ENCODE results near the gene REV3L.

DNA sequence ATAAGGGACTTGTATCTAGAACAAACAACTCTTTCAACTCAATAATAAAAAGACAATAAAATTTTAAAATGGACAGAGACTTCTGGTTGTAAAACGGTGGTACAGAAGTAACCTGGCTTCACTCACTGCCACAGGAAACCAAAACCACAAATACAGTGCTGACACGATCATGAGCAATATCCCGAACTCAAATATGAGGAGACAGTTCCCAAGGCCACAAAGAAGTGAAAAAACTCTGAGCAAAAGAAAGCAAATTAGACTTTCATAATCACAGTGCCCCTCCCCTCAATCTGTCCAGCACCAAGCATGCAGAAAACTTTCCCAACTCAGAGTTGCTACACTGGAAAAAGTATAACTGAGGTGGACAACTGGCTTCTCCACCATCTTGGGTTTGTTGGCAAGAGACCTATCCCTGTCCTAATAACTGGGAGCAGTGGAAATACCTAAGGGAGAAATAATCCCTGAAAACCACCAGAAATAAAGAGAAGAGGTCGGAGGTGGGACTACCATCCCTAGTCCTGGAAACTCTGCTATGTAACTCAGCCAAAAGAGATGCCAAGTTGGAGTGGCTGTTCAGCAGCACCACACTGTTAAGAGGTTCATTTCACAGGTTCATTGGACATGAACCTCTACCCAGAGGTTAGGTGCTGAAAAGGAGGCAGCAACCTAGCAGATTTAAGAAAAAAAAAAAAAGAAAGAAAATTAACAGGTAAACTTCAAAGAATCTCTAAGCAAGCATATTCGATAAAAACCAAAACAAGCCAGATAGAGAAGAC, 55.5 kb downstream of the REV3L start:
- TF ChIP-seq ZNF343 (CRISPR knock-in tag; IDR thresholded peaks at IDR 0.05): no peak
- no peak for TF ChIP-seq FOXC1 (CRISPR knock-in tag; IDR thresholded peaks at IDR 0.05; ENCODE audit: borderline replicate concordance)
- TF ChIP-seq SALL2 (CRISPR knock-in tag; IDR thresholded peaks at IDR 0.05): no peak
- TF ChIP-seq ZNF710 (CRISPR knock-in tag; IDR thresholded peaks at IDR 0.05; ENCODE audit: borderline replicate concordance): peak; percentile 41; the same call in 1 of the 2 replicates
- TF ChIP-seq BRD4 (CRISPR knock-in tag; IDR thresholded peaks at IDR 0.05): no peak

Data from HepG2 (cell line).